GM18909 (cell line): ENCODE measurements around the gene KRT9.

Experiments used
- ATAC-seq: cut with Tn5 transposase; IDR thresholded peaks from one replicate; pipeline ENCODE4 v1.9.1; 2021; ENCODE audit warnings: mild to moderate bottlenecking; ENCODE audit not compliant: unreplicated experiment, poor library complexity

The KRT9 gene

GRCh38 chr17:41532947-41533570, 38.8 kb downstream of the KRT9 start:
- ATAC-seq = no peak

GRCh38 chr17:41531993-41532392, 39.9 kb downstream of the KRT9 start:
- no peak for ATAC-seq

GRCh38 chr17:41530062-41531048, 41.5 kb downstream of the KRT9 start:
- ATAC-seq = no peak

- ATAC-seq = no peak
Observed at GRCh38 chr17:41529491-41529915, 42.4 kb downstream of the KRT9 start.

- no peak for ATAC-seq
Observed at GRCh38 chr17:41528959-41529353, 42.9 kb downstream of the KRT9 start.

GRCh38 chr17:41527063-41528023, 44.5 kb downstream of the KRT9 start:
- ATAC-seq = no peak

GRCh38 chr17:41524261-41524660, 47.6 kb downstream of the KRT9 start:
- no peak for ATAC-seq

GRCh38 chr17:41523787-41524186, 48.1 kb downstream of the KRT9 start:
- no peak for ATAC-seq

- ATAC-seq = no peak
Observed at GRCh38 chr17:41523225-41523593, 48.6 kb downstream of the KRT9 start.

- ATAC-seq = no peak
Observed at GRCh38 chr17:41522301-41523224, 49.3 kb downstream of the KRT9 start.

- no peak for ATAC-seq
Observed at GRCh38 chr17:41521574-41522261, 50.1 kb downstream of the KRT9 start.

- no peak for ATAC-seq
Observed at GRCh38 chr17:41520821-41521521, 50.9 kb downstream of the KRT9 start.

- no peak for ATAC-seq
Observed at GRCh38 chr17:41519501-41520224, 52.2 kb downstream of the KRT9 start.

GRCh38 chr17:41518789-41519449, 52.9 kb downstream of the KRT9 start, which contains the start of gene KRT15:
Gene KRT15 (minus strand): TSS chr17:41518890. CDS start chr17:41518827, 63 bp downstream.
- ATAC-seq = no peak

GRCh38 chr17:41518031-41518430, 53.8 kb downstream of the KRT9 start:
- ATAC-seq = no peak

GRCh38 chr17:41516830-41517283, 55.0 kb downstream of the KRT9 start:
- no peak for ATAC-seq
